Tibial nerve (tissue), 4 donors: Measurements from ENCODE around the gene CRABP1. TPM values are rescaled to one million over a fixed set of nuclear protein-coding genes. Genes with fewer than 3 reads are reported as not detected.

Experiments used
- DNase-seq, 2 donors: peaks; one replicate each; pipeline ENCODE4 v3.0.0-alpha.2; 2019; ENCODE audit warnings: low spot score in 2 of 2
- H3K27ac ChIP-seq, 4 donors: fragments of 200-600 bp; sonication (generic) in 3 of 4; one replicate each; pipeline ENCODE4 v1.5.1; 2017 to 2019; ENCODE audit warnings: mild to moderate bottlenecking in 1 of 4
- H3K27me3 ChIP-seq, 2 donors: fragments of 200-600 bp; sonication (generic) in 1 of 2; one replicate each; pipeline versions ENCODE4 v1.5.1 to v1.6.0; 2017 to 2019
- H3K36me3 ChIP-seq, 3 donors: fragments of 200-600 bp; sonication (generic); one replicate each; pipeline ENCODE4 v1.5.1; 2018 to 2019
- H3K4me1 ChIP-seq, 4 donors: fragments of 200-600 bp; sonication (generic) in 3 of 4; one replicate each; pipeline ENCODE4 v1.5.1; 2017 to 2019
- H3K4me3 ChIP-seq, 4 donors: fragments of 200-600 bp; sonication (generic) in 3 of 4; one replicate each; pipeline ENCODE4 v1.5.1; 2017 to 2019; ENCODE audit warnings: mild to moderate bottlenecking in 1 of 4, moderate library complexity in 1 of 4
- H3K9me3 ChIP-seq, 4 donors: fragments of 200-600 bp; sonication (generic) in 3 of 4; one replicate each; pipeline ENCODE4 v1.5.1; 2017 to 2019
- EP300 ChIP-seq, 2 donors: sonication (generic); formaldehyde crosslinking; IDR thresholded peaks; one replicate each; pipeline ENCODE4 v1.6.1; 2017; ENCODE audit warnings: antibody characterized with exemption in 2 of 2, mild to moderate bottlenecking in 1 of 2
- POLR2A ChIP-seq, 2 donors: fragments of 450-650 bp; IDR thresholded peaks; one replicate each; pipeline ENCODE4 v1.6.1; 2017; ENCODE audit warnings: antibody characterized with exemption in 2 of 2, mild to moderate bottlenecking in 2 of 2, moderate library complexity in 2 of 2
- WGBS, 2 donors: methylation state at CpG; one replicate each; pipeline ENCODE4 v1.1.5; 2018; 5-methylcytosine and 5-hydroxymethylcytosine counted together
- total RNA-seq, 4 donors: library from RNA; depleted of rRNA; stranded (reverse); fragments of >200 nt; gene quantifications; one replicate each; pipeline ENCODE4 v1.1.0, GENCODE V29; 2016
- TF ChIP-seq, protein P1 (sequence below), 5 experiments: fragments of 200-600 bp in 3 of 5; fragments of 450-650 bp in 2 of 5; sonication (generic) in 3 of 5; IDR thresholded peaks; one replicate each; pipeline ENCODE4 v1.5.1; 2016 to 2019; ENCODE audit warnings: antibody characterized with exemption in 5 of 5, mild to moderate bottlenecking in 3 of 5, moderate library complexity in 2 of 5

CRABP1 gene
- total RNA-seq, 4 donors from 2014 or later = 1.6 to 6.6 TPM; not detected in 2

DNA sequence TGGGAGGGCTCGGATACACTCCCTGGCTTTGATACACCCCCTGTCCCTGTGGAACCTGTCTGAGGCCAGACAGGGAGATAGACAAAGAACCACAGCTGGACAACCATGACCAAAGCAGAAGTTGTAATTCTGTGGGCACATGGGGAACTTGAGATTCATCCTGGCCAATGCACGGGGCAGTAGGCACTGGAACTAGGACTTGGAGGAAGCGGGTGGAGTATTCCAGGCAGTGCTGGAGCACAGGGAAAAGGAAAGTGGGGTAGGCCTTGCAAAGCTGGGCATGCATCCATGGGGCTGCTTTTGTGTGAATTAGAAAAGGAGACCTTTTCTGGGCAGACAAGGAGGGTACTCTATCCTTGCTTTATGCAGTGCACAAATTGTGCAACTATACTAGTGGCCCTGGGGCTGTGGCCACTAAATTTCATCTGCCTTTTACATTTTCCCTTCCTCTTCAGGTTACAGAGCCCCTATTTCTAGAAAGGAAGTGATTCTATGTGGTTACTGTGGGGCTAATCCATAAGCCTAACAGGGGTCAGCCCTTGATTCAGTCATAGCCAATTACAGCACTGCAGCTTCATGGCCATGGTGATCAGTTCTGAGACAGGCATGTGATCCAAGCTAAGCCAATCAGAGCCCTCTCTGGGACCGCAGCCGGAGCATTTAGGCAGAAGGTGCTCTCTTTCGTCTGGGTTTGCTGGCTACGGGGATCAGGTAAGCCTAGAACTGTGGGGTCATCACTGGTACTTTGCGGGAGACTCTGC lies 21.0 kb downstream of the CRABP1 start:
- Histone ChIP-seq H3K27ac (no peak overlapping the region), H3K4me3 (no peak overlapping the region), H3K36me3 (no peaks in the 10 kb centered on the region), H3K9me3 (no peaks in the 10 kb centered on the region), H3K27me3 (peaks cover 0 to 7% of the 10 kb centered on the region in 2 donors), H3K4me1 (peaks cover 0 to 12% (median 0%) of the 10 kb centered on the region in 4 donors)
- TF ChIP-seq POLR2A (IDR thresholded peaks at IDR 0.05) (no peak), EP300 (IDR thresholded peaks at IDR 0.05) (no peak)
- TF ChIP-seq, protein P1, sequence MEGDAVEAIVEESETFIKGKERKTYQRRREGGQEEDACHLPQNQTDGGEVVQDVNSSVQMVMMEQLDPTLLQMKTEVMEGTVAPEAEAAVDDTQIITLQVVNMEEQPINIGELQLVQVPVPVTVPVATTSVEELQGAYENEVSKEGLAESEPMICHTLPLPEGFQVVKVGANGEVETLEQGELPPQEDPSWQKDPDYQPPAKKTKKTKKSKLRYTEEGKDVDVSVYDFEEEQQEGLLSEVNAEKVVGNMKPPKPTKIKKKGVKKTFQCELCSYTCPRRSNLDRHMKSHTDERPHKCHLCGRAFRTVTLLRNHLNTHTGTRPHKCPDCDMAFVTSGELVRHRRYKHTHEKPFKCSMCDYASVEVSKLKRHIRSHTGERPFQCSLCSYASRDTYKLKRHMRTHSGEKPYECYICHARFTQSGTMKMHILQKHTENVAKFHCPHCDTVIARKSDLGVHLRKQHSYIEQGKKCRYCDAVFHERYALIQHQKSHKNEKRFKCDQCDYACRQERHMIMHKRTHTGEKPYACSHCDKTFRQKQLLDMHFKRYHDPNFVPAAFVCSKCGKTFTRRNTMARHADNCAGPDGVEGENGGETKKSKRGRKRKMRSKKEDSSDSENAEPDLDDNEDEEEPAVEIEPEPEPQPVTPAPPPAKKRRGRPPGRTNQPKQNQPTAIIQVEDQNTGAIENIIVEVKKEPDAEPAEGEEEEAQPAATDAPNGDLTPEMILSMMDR (IDR thresholded peaks at IDR 0.05) = no peak
- no peak for DNase-seq
- WGBS, 2 donors = 71 to 72% methylated on average over 8 of the region's 8 CpGs

DNA sequence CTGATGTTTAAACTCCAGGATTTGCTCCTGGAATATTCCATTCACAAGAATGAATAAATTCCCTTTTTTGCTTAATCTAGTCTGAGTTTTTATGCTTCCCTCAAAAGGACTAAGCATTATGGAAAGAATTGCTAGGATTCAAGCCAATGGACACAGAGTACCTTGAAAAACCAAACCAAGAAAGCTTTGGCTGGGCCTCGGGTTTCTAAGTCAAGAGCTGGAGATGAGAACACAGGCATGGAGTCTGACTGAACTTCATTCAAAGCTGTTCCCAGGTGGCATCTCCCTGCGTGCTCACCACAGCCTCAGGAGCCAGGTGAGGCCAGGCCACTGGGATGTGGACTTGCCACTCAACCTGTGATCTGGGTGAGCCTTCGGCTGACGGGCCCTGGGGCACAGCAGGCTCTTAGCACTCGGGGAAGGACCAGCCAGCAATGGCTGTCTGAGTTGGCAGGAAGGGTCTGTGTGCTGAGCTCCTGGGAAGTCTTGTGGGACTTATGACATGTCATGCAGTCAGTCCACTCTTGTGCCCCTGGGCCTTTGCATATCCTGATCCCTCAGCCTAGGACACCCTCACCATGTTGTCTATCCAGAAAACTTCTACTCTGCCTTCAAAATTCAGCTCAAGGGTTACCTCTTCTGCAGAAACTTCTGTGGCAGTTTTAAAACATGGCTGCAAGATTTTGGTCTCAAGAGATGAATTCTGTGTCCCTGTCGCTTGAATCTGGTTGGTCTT lies 21.8 kb downstream of the CRABP1 start:
- Histone ChIP-seq H3K4me1 (peaks cover 0 to 12% (median 0%) of the 10 kb centered on the region in 4 donors), H3K4me3 (no peak overlapping the region), H3K27ac (no peak overlapping the region), H3K36me3 (no peaks in the 10 kb centered on the region), H3K27me3 (peaks cover 0 to 7% of the 10 kb centered on the region in 2 donors), H3K9me3 (no peaks in the 10 kb centered on the region)
- TF ChIP-seq POLR2A (IDR thresholded peaks at IDR 0.05) (no peak), EP300 (IDR thresholded peaks at IDR 0.05) (no peak)
- TF ChIP-seq, protein P1 (IDR thresholded peaks at IDR 0.05) = no peak
- DNase-seq = no peak
- WGBS, 2 donors = 75 to 84% methylated on average over 3 to 6 of the region's 6 CpGs

DNA sequence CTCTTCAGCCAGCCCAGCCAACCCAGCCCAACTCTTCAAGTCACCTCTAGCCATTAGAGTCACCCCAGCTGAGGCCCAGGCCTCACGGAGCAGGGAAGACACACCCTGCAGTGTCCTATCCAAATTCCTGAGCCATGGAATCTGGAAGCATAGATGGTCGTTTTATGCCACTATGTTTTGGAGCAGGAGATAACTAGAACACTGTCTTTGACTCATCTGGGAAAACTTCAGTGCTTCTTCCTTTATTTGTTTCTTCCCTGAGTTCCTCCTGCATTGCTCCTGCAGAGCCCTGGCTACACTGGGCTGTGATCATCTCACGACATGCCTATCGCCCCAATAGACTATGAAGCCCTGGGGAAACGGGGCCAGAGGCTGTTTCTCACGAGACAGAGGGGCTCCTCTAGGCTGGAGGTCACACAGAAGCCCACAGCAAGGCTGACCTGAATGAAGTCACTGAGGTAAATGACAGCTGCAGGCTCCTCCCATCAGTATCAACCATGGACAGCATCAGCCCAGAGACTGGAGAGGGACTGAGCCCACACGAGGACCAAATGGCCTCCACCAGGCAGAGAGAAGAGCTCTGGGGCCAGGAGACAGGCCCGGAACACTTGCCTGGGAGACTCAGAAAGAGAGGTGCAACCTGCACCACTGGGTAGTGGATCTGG lies 22.7 kb downstream of the CRABP1 start:
- DNase-seq = no peak
- TF ChIP-seq EP300 (IDR thresholded peaks at IDR 0.05) = no peak
- TF ChIP-seq POLR2A (IDR thresholded peaks at IDR 0.05) = no peak
- TF ChIP-seq, protein P1 (IDR thresholded peaks at IDR 0.05) = no peak
- Histone ChIP-seq H3K4me1 (peaks cover 0 to 12% (median 0%) of the 10 kb centered on the region in 4 donors), H3K27ac (no peak overlapping the region), H3K4me3 (no peak overlapping the region), H3K9me3 (no peaks in the 10 kb centered on the region), H3K36me3 (no peaks in the 10 kb centered on the region), H3K27me3 (peaks cover 0 to 7% of the 10 kb centered on the region in 2 donors)
- WGBS, 2 donors = 64 to 68% methylated on average over 8 of the region's 8 CpGs

DNA sequence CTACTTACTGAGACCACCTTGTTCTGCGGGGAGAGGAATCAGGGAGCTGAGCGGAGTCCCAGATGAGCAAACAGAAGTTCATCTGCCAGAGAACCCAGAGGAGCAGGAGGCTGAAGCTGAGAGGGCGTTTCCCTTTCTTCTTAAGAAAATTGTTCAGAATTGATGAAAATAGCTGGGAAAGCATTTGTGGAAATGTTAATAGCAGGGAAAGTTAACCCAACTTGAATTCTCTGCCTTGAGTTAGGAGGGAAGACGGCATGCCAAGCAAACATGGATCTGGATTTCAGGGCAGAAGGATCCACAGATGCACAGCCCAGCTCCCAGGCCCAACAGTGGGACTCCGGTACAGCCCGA lies 23.2 kb downstream of the CRABP1 start:
- H3K4me3 ChIP-seq = no peak overlapping the region
- no peak for DNase-seq
- no peaks in the 10 kb centered on the region for H3K9me3 ChIP-seq
- no peaks in the 10 kb centered on the region for H3K36me3 ChIP-seq
- TF ChIP-seq, protein P1 (IDR thresholded peaks at IDR 0.05) = no peak
- TF ChIP-seq POLR2A (IDR thresholded peaks at IDR 0.05) (no peak), EP300 (IDR thresholded peaks at IDR 0.05) (no peak)
- H3K4me1 ChIP-seq = peaks cover 0 to 12% (median 0%) of the 10 kb centered on the region in 4 donors
- no peak overlapping the region for H3K27ac ChIP-seq
- peaks cover 0 to 7% of the 10 kb centered on the region in 2 donors for H3K27me3 ChIP-seq
- 62 to 74% methylated on average over 6 of the region's 6 CpGs for WGBS, 2 donors
